ENCODE measurements around the gene RBM10.
"Not testable (repeated sequence)": the region's sequence is repeated elsewhere in the genome, so short reads cannot be mapped to it uniquely, and the experiment has no call there.

Gene RBM10

GRCh38 chrX:47144626-47145394 is at the start of gene RBM10, which contains the start of gene NDUFB11:
RBM10 (plus strand) TSS chrX:47145221; CDS start chrX:47147482, 2,261 bp downstream.
NDUFB11 (minus strand) TSS chrX:47144702; CDS start chrX:47144679, 23 bp downstream.
- DNase-seq = peak; percentile 39 to 93 (median 79)

- no peak for DNase-seq
These were observed 48.0 kb upstream of the RBM10 start for GRCh38 chrX:47097018-47097417.

- DNase-seq = no peak
These were observed 46.5 kb upstream of the RBM10 start for GRCh38 chrX:47098338-47099094.

- no peak for DNase-seq
These were observed 43.8 kb upstream of the RBM10 start for GRCh38 chrX:47101206-47101605.

GRCh38 chrX:47110936-47111615 is 33.9 kb upstream of the RBM10 start:
- not testable (repeated sequence) for DNase-seq

- peak in 1 of 14 donors; percentile 29 for DNase-seq
These were observed 32.6 kb upstream of the RBM10 start for GRCh38 chrX:47112316-47112954.

- DNase-seq = not testable (repeated sequence)
These were observed 28.4 kb upstream of the RBM10 start for GRCh38 chrX:47116551-47117110.

- DNase-seq = not testable (repeated sequence)
These were observed 20.6 kb upstream of the RBM10 start for GRCh38 chrX:47124466-47124865.

- DNase-seq = peak; percentile 12 to 95 (median 79)
These were observed 15.7 kb upstream of the RBM10 start for GRCh38 chrX:47129157-47129898.

GRCh38 chrX:47129899-47130358 is 15.1 kb upstream of the RBM10 start:
- no peak for DNase-seq

- DNase-seq = no peak
These were observed 11.5 kb upstream of the RBM10 start for GRCh38 chrX:47133493-47133892.

- DNase-seq = not testable (repeated sequence)
These were observed 9.4 kb upstream of the RBM10 start for GRCh38 chrX:47135650-47136049.

GRCh38 chrX:47138171-47138570 is 6.8 kb upstream of the RBM10 start:
- DNase-seq = no peak

GRCh38 chrX:47143894-47144625 is 961 bp upstream of the RBM10 start:
- DNase-seq = peak in 11 of 14 donors; percentile 11 to 84 (median 66)

GRCh38 chrX:47145395-47146120 is 537 bp downstream of the RBM10 start:
- peak in 1 of 14 donors; percentile 29 for DNase-seq

GRCh38 chrX:47146121-47146935 is 1.3 kb downstream of the RBM10 start:
- peak in 1 of 14 donors; percentile 1 for DNase-seq

- no peak for DNase-seq
These were observed 2.2 kb downstream of the RBM10 start for GRCh38 chrX:47146936-47147859.

GRCh38 chrX:47148946-47149345 is 3.9 kb downstream of the RBM10 start:
- DNase-seq = no peak

Data from C1 segment of cervical spinal cord (tissue), 14 donors.